NCI-H2227 (cell line): Measurements from ENCODE around the gene CKMT1B.
"Not testable (repeated sequence)": the region's sequence is repeated elsewhere in the genome, so short reads cannot be mapped to it uniquely, and the experiment has no call there.

Experiments used
- DNase-seq: peaks from one replicate; lab custom pipeline; 2025; ENCODE audit not compliant: unreplicated experiment; lab: John Stamatoyannopoulos, UW

The CKMT1B gene

GRCh38 chr15:43593328-43594190 is at the start of gene CKMT1B:
Gene CKMT1B (plus strand): TSS chr15:43594027. CDS start chr15:43594219, 192 bp downstream.
- not testable (repeated sequence) for DNase-seq

DNA sequence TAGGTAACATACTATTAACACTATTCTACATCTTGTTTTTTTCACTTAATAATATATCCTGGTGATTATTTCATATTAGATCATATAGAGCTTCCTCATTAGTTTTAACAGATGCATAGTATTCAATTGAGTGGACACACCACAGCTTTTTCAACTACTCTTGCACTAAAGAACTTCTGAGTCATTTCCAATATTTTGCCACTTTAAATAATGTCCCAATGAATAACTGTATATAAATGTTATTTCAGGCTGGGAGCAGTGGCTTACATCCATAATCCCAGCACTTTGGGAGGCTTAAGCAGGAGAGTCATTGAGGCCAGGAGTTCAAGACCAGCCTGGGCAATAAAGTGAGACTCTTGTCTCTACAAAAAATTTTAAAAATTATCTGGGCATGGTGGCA is 49.6 kb upstream of the CKMT1B start:
- DNase-seq: no peak

- no peak for DNase-seq
These were observed 48.4 kb upstream of the CKMT1B start for GRCh38 chr15:43545426-43545825.

GRCh38 chr15:43547539-43547938 is 46.3 kb upstream of the CKMT1B start:
- no peak for DNase-seq

DNA sequence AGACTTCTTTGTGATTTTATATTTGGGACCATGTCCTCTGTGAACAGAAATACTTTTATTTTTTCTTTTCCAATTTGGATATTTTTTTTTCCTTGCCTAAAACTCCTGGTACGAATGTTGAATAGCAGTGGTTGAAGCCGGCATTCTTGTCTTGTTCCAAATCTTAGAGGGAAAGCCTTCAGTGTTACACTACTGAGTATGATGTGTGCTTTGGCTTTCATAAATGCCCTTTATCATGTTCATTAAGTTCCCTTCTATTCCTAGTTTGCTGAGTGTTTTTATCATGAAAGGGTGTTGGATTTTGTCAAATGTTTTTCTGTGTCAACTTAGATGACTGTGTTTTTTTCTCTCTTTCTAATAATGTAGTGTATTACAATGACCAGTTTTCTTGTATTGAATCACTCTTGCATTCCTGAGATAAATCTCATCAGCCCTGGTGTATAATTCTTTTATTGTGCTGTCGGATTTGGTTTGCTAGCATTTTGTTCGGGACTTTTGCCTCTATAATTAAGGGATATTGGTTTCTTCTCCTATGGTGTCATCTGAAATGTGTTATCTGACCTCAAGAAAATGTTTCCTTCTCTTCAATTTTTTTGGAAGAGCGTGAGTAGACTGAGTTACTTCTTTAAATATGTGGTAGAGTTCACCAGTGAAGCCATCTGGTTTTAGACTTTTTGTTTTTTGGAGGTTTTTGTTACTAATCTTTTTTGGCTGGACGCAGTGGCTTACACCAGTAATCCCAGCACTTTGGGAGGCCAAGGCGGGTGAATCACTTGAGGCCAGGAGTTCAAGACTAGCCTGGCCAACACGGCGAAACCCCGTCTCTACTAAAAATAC is 43.1 kb upstream of the CKMT1B start:
- DNase-seq: no peak

DNA sequence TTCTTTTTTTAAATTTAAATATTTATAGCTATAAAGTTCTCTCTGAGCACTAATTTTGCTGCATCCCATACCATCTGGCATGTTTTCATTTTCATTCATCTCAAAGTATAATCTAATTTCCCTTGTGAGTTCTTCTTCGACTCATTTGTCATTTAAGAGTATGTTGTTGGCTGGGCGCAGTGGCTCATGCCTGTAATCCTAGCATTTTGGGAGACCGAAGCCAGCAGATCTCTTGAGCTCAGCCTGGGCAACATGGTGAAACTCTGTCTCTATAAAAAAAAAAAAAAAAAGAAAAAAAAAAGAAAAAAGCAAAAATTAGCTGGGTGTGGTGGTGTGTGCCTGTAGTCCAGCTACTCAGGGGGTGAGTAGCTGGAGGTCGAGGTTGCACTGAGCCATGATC is 41.6 kb upstream of the CKMT1B start:
- no peak for DNase-seq

- DNase-seq: no peak
These were observed 40.8 kb upstream of the CKMT1B start for GRCh38 chr15:43552986-43553385.

DNA sequence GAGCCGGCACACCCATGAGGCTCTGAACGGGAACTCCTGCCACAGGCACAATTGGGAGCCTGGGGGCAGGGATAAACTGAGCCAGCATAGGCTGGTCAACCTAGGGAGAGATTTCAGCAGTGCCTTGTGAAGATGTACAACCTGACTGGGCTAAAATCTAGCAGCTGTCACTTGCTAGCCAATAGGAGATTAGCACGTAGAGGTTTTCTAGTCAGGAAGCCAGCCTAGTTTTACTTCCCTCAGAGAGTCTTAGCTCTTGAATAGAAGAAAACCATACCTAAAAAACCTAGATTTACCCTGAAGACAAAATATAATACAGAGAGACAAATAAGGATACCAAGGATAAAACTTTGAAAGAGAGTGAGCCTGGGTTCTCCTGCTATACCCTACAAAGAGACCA is 31.1 kb upstream of the CKMT1B start:
- DNase-seq: not testable (repeated sequence)

DNA sequence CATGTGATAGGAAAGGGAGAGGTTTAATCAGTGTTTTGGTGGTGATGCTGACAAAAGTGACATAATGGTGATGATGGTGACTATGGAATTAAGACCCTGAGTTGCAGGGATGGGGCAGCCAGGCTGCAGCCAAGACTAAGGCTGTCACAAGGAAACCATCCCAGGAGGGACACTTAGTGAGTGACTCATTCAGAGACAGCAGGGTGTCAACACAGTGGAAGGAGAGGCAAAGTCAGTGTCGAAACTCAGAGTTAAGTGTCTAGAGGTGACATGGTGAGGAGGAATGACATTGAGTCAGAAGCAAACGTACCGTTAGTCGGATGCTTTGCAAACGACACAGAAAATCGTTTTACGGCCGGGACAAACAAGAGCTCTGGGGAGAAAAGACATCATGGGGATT is 30.0 kb upstream of the CKMT1B start:
- DNase-seq: not testable (repeated sequence)

DNA sequence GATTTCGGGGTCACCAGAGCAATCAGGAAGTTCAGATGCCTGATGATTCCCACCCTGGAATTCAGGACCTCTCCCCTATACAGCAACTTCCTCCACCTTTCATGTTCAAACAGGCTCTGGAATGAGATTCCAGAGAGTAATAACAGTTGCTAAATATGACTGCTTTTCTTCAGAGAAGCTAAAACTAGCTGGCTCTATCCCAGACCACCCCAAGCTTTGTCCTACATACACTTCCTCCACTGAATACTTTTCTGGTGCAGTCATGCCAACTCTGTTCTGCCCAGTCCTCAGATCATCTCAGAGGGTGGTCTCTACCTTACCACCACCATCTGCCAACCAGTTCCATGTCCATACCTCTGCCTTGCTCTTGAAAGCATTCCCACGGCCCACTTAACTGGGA is 27.2 kb upstream of the CKMT1B start:
- DNase-seq: not testable (repeated sequence)

DNA sequence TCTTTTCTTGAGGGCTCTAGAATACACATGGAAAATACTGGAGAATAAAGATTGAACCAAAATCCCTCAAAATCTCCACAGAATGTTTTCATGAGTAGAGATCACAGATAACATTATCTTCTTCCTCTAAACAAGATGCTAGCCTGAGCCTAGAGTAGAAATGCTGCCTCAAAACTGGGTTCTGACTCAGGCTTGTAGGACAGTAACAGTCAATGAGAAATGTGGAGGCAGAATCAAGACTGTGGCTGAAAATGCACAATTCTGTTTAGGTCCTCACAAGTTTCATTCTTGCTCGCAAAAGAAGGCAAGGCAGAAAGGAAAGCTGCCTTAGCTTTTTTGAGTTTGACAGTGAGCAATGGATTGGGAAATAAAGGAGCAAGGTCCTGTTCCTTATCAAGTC is 19.2 kb upstream of the CKMT1B start:
- DNase-seq: not testable (repeated sequence)

DNA sequence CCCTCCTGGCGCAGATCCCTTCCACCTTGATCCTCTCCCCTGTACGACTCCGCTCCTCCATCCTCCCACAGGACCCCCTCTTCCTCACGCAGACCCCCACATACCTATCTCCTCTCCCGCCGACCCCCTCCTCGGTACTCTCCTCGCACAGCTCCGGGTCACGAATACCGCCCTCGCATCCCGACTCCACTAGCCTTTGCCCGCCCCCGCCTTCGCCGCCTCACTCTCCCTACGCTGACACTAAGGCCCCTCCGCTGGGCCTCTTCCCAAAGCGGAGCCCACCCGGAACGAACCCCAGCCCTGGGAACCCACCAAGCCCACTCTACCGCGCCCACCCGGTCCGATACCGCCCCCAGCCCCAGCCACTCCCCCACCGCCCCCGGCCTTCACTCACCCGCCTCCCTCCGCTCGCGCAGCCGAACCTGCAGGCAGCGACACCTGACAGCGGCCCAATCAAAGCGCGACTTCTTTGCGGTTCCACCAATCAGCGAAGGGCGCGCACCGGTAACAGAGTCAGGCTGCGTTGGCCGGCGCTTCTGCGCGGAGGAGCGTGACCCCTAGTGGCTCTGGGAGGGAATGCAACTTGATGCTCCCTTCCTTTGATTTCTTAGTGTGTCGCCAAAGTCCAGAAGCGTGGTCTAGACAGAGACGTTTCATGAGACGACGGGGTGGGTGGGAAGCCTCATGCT is 3.9 kb upstream of the CKMT1B start, which contains the start of gene PPIP5K1:
TSS of gene PPIP5K1 (minus strand) at position 431 of the 689 bp plus-strand sequence. CDS start 5,704 bp downstream, outside the sequence.
- DNase-seq: not testable (repeated sequence)

GRCh38 chr15:43592841-43593240 is 986 bp upstream of the CKMT1B start:
- DNase-seq: not testable (repeated sequence)

- DNase-seq: not testable (repeated sequence)
These were observed 5.3 kb downstream of the CKMT1B start for GRCh38 chr15:43599131-43599530.

- not testable (repeated sequence) for DNase-seq
These were observed 6.4 kb downstream of the CKMT1B start for GRCh38 chr15:43600200-43600599.

DNA sequence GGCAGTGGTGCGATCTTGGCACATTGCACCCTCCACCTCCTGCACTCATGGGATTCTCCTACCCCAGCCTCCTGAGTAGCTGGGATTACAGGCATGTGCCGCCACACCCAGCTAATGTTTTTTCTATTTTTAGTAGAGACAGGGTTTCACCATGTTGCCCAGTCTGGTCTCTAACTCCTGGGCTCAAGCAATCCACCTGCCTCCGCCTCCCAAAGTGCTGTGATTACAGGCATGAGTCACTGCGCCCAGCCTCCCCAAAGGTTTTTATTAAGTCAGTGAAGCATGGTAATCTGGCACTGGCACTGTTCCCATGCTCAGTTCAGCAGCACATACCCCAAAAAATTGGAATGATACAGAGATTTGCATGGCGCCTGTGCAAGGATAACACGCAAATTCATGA is 8.4 kb downstream of the CKMT1B start:
- peak; percentile 25 for DNase-seq

DNA sequence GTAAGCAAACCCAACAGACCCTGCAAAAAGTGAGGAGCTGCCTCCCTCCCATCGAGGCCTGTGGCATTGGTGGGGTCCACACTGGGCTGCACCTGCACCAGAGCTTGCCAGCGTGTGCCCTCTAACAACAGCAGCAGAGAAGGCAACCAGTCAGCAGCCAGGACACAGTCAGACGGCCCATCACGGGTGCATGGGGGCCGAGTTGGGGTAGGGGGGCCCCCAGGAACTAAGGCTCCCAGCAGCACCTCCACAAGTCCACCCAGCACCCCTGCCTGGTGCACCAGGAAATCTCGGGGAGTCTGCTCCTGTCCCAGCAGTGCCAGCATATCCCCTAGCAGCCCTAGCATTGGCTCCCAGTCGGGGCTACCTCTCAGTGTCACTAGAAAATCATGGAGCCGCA is 23.9 kb downstream of the CKMT1B start:
- not testable (repeated sequence) for DNase-seq

DNA sequence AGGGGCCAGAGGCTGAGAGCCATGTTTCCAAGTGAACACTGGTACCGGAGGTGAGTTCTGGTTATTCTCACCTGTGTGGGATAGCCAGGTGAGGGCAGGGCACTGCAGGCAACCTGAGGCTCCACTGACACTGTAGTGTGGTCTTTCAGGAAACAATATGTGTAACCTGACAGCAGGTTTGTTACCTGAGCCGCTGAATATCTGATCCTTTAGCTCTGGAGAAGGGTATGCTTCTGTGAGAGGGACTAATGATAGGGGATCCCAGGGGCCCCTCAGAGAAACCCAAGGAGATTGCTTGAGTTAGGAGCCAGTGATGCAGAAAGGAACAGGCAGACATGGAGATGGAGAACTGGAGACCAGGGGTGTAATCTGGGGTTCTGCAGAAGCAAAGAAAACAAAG is 24.9 kb downstream of the CKMT1B start, which contains the start of gene STRC:
TSS of gene STRC (minus strand) at position 101 of the 400 bp plus-strand sequence. CDS start at position 23, 78 bp downstream.
- not testable (repeated sequence) for DNase-seq

- DNase-seq: not testable (repeated sequence)
These were observed 28.4 kb downstream of the CKMT1B start for GRCh38 chr15:43622068-43622799.

GRCh38 chr15:43625106-43625505 is 31.3 kb downstream of the CKMT1B start:
- no peak for DNase-seq
